HEK293 (cell line): ENCODE results near the gene ATP8B4.

Experiments
- HOXA7 ChIP-seq: sonication (generic); formaldehyde crosslinking; IDR thresholded peaks from 2 replicates; pipeline ENCODE4 v1.8.1; 2022; ENCODE audit warnings: missing genetic modification reagents, borderline replicate concordance
- HOXC10 ChIP-seq: sonication (generic); formaldehyde crosslinking; IDR thresholded peaks from 2 replicates; pipeline ENCODE4 v1.8.1; 2023; ENCODE audit warnings: mild to moderate bottlenecking, missing genetic modification reagents
- ZBTB20 ChIP-seq: fragments of 450-650 bp; formaldehyde crosslinking; IDR thresholded peaks from 2 replicates; pipeline ENCODE4 v1.5.1; 2016; ENCODE audit warnings: missing biosample characterization, missing genetic modification characterization
- ZNF184 ChIP-seq: fragments of 450-650 bp; IDR thresholded peaks from 2 replicates; pipeline ENCODE4 v1.5.1; 2018; ENCODE audit warnings: missing biosample characterization, mild to moderate bottlenecking, missing genetic modification characterization
- ZNF335 ChIP-seq: fragments of 450-650 bp; formaldehyde crosslinking; conservative IDR thresholded peaks from 2 replicates; pipeline ENCODE4 v1.5.1; 2016; ENCODE audit warnings: missing biosample characterization, missing genetic modification characterization
- ZNF391 ChIP-seq: fragments of 450-650 bp; formaldehyde crosslinking; IDR thresholded peaks from 2 replicates; pipeline ENCODE4 v1.5.1; 2016; ENCODE audit warnings: low read depth, missing biosample characterization, missing genetic modification characterization, borderline replicate concordance
- ZNF394 ChIP-seq: fragments of 450-650 bp; formaldehyde crosslinking; IDR thresholded peaks from 2 replicates; pipeline ENCODE4 v1.5.1; 2016; ENCODE audit warnings: missing biosample characterization, missing genetic modification characterization, mild to moderate bottlenecking, moderate library complexity, borderline replicate concordance
- ZNF747 ChIP-seq: fragments of 450-650 bp; formaldehyde crosslinking; IDR thresholded peaks from 2 replicates; pipeline ENCODE4 v1.5.1; 2016; ENCODE audit warnings: missing biosample characterization, missing genetic modification characterization
- TF ChIP-seq, protein P1 (sequence below): IDR thresholded peaks from 2 replicates; pipeline ENCODE4 v1.6.1; 2011; ENCODE audit warnings: mild to moderate bottlenecking, low read depth, low read length, borderline replicate concordance
- TF ChIP-seq, protein P2 (sequence below): fragments of 450-650 bp; formaldehyde crosslinking; IDR thresholded peaks from 2 replicates; pipeline ENCODE4 v1.5.1; 2016; ENCODE audit warnings: missing biosample characterization, missing genetic modification characterization
- TF ChIP-seq, protein P3 (sequence below): fragments of 450-650 bp; formaldehyde crosslinking; IDR thresholded peaks from 2 replicates; pipeline ENCODE4 v1.5.1; 2016; ENCODE audit warnings: missing biosample characterization, missing genetic modification characterization, low read depth
- TF ChIP-seq, protein P4 (sequence below): fragments of 450-650 bp; formaldehyde crosslinking; IDR thresholded peaks from 2 replicates; pipeline ENCODE4 v1.5.1; 2016; ENCODE audit warnings: missing biosample characterization, missing genetic modification characterization
- TF ChIP-seq, protein P5 (sequence below): fragments of 450-650 bp; formaldehyde crosslinking; IDR thresholded peaks from 2 replicates; pipeline ENCODE4 v1.5.1; 2017; ENCODE audit warnings: missing biosample characterization, missing genetic modification characterization

DNA sequence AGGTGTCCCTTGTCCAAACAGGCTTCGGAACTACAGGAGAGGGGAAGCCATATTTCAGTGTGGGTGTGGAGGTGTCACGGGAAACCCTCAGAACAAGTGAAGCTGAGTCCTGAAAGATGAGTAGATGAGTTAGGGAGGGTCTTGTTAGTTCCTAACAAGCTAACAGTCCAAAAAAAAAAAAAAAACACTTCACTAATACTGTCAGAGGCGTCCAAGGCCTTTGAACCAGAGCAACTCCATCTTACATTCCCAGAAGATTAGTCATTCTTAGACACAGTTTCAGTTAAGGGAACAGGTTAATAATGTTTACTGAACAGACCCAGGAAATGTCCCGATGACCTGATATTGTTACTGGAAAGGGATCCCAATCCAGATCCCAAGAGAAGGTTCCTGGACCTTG lies 7.0 kb upstream of the ATP8B4 start:
- TF ChIP-seq, protein P1, sequence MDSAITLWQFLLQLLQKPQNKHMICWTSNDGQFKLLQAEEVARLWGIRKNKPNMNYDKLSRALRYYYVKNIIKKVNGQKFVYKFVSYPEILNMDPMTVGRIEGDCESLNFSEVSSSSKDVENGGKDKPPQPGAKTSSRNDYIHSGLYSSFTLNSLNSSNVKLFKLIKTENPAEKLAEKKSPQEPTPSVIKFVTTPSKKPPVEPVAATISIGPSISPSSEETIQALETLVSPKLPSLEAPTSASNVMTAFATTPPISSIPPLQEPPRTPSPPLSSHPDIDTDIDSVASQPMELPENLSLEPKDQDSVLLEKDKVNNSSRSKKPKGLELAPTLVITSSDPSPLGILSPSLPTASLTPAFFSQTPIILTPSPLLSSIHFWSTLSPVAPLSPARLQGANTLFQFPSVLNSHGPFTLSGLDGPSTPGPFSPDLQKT = no peak
- TF ChIP-seq, protein P2, sequence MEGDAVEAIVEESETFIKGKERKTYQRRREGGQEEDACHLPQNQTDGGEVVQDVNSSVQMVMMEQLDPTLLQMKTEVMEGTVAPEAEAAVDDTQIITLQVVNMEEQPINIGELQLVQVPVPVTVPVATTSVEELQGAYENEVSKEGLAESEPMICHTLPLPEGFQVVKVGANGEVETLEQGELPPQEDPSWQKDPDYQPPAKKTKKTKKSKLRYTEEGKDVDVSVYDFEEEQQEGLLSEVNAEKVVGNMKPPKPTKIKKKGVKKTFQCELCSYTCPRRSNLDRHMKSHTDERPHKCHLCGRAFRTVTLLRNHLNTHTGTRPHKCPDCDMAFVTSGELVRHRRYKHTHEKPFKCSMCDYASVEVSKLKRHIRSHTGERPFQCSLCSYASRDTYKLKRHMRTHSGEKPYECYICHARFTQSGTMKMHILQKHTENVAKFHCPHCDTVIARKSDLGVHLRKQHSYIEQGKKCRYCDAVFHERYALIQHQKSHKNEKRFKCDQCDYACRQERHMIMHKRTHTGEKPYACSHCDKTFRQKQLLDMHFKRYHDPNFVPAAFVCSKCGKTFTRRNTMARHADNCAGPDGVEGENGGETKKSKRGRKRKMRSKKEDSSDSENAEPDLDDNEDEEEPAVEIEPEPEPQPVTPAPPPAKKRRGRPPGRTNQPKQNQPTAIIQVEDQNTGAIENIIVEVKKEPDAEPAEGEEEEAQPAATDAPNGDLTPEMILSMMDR (tag by site-specific recombination) = no peak
- no peak for TF ChIP-seq ZBTB20 (tag by site-specific recombination)
- TF ChIP-seq, protein P3, sequence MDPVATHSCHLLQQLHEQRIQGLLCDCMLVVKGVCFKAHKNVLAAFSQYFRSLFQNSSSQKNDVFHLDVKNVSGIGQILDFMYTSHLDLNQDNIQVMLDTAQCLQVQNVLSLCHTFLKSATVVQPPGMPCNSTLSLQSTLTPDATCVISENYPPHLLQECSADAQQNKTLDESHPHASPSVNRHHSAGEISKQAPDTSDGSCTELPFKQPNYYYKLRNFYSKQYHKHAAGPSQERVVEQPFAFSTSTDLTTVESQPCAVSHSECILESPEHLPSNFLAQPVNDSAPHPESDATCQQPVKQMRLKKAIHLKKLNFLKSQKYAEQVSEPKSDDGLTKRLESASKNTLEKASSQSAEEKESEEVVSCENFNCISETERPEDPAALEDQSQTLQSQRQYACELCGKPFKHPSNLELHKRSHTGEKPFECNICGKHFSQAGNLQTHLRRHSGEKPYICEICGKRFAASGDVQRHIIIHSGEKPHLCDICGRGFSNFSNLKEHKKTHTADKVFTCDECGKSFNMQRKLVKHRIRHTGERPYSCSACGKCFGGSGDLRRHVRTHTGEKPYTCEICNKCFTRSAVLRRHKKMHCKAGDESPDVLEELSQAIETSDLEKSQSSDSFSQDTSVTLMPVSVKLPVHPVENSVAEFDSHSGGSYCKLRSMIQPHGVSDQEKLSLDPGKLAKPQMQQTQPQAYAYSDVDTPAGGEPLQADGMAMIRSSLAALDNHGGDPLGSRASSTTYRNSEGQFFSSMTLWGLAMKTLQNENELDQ (tag by site-specific recombination) = no peak
- no peak for TF ChIP-seq ZNF747 (tag by site-specific recombination)
- no peak for TF ChIP-seq ZNF184 (tag by site-specific recombination)
- no peak for TF ChIP-seq ZNF335 (tag by site-specific recombination)
- TF ChIP-seq, protein P4, sequence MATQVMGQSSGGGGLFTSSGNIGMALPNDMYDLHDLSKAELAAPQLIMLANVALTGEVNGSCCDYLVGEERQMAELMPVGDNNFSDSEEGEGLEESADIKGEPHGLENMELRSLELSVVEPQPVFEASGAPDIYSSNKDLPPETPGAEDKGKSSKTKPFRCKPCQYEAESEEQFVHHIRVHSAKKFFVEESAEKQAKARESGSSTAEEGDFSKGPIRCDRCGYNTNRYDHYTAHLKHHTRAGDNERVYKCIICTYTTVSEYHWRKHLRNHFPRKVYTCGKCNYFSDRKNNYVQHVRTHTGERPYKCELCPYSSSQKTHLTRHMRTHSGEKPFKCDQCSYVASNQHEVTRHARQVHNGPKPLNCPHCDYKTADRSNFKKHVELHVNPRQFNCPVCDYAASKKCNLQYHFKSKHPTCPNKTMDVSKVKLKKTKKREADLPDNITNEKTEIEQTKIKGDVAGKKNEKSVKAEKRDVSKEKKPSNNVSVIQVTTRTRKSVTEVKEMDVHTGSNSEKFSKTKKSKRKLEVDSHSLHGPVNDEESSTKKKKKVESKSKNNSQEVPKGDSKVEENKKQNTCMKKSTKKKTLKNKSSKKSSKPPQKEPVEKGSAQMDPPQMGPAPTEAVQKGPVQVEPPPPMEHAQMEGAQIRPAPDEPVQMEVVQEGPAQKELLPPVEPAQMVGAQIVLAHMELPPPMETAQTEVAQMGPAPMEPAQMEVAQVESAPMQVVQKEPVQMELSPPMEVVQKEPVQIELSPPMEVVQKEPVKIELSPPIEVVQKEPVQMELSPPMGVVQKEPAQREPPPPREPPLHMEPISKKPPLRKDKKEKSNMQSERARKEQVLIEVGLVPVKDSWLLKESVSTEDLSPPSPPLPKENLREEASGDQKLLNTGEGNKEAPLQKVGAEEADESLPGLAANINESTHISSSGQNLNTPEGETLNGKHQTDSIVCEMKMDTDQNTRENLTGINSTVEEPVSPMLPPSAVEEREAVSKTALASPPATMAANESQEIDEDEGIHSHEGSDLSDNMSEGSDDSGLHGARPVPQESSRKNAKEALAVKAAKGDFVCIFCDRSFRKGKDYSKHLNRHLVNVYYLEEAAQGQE = no peak
- no peak for TF ChIP-seq HOXA7 (CRISPR knock-in tag)
- no peak for TF ChIP-seq ZNF391 (tag by site-specific recombination)
- TF ChIP-seq, protein P5, sequence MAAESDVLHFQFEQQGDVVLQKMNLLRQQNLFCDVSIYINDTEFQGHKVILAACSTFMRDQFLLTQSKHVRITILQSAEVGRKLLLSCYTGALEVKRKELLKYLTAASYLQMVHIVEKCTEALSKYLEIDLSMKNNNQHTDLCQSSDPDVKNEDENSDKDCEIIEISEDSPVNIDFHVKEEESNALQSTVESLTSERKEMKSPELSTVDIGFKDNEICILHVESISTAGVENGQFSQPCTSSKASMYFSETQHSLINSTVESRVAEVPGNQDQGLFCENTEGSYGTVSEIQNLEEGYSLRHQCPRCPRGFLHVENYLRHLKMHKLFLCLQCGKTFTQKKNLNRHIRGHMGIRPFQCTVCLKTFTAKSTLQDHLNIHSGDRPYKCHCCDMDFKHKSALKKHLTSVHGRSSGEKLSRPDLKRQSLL = no peak
- no peak for TF ChIP-seq ZNF394 (tag by site-specific recombination)
- no peak for TF ChIP-seq HOXC10 (CRISPR knock-in tag)
